ENCODE data around the gene ZNF41. TPM values are rescaled to one million over a fixed set of nuclear protein-coding genes. Genes with fewer than 3 reads are reported as not detected.
"Not testable (repeated sequence)": the region's sequence is repeated elsewhere in the genome, so short reads cannot be mapped to it uniquely, and the experiment has no call there.

Gene ZNF41
- total RNA-seq, 1 donor from 2014 or later: 2.4 TPM

DNA sequence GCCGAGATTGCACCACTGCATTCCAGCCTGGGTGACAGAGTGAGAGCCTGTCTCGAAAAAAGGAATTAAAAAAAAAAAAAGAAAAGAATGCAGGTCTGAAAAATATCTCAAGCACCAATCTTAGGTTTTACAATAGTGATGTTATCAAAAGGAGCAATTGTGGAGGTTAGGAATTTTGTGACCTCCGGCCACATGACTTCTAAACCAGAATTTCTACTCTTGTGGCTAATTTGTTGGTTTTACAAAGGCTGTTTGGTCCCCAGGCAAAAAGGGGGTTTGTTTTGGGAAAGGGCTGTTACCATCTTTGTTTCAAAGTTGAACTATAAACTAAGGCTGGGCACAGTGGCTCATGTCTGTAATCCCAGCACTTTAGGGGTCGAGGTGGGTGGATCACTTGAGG, 15.4 kb upstream of the ZNF41 start:
- DNase-seq (ENCODE audit: low read depth) (no peak), FAIRE-seq (no peak)
- TF ChIP-seq, protein P1, sequence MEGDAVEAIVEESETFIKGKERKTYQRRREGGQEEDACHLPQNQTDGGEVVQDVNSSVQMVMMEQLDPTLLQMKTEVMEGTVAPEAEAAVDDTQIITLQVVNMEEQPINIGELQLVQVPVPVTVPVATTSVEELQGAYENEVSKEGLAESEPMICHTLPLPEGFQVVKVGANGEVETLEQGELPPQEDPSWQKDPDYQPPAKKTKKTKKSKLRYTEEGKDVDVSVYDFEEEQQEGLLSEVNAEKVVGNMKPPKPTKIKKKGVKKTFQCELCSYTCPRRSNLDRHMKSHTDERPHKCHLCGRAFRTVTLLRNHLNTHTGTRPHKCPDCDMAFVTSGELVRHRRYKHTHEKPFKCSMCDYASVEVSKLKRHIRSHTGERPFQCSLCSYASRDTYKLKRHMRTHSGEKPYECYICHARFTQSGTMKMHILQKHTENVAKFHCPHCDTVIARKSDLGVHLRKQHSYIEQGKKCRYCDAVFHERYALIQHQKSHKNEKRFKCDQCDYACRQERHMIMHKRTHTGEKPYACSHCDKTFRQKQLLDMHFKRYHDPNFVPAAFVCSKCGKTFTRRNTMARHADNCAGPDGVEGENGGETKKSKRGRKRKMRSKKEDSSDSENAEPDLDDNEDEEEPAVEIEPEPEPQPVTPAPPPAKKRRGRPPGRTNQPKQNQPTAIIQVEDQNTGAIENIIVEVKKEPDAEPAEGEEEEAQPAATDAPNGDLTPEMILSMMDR (IDR thresholded peaks at IDR 0.05; ENCODE audit: insufficient read depth, low read length, severe bottlenecking): no peak
- Histone ChIP-seq H3K27me3 (ENCODE audit: control insufficient read depth, insufficient read depth, low read length) (no peaks in the 10 kb centered on the region), H3K36me3 (ENCODE audit: control insufficient read depth, insufficient read depth, low read length) (no peaks in the 10 kb centered on the region), H3K4me3 (ENCODE audit: low read depth, low read length) (no peak overlapping the region)

DNA sequence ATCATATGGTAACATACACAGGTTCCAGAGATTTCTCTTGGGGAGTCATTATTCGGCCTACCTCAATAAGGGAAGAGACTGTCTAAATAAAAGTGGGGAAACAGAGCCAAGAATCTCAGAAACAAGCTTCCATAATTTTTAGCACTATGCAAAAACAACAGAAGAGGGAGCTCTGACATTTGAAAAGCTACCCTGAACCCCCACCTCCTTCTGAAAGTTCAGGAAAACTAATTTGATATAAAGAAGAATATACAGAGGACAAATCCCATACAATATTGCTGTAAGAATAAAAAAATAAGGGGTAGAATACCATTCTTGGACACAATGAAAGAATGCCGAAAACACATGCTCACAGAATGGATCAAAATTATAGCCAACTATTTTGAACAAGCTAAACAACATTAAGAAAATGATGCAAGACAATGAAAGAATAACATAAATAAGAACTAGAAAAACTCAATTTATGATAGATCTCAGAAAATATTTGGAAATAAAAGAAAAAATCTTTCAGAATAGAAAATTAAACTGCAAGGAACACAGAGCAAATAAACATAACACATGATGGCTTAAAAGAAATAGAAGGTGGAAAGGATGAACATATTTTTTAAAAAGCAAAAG, 14.4 kb upstream of the ZNF41 start:
- Histone ChIP-seq H3K36me3 (ENCODE audit: control insufficient read depth, insufficient read depth, low read length) (no peaks in the 10 kb centered on the region), H3K4me3 (ENCODE audit: low read depth, low read length) (no peak overlapping the region), H3K27me3 (ENCODE audit: control insufficient read depth, insufficient read depth, low read length) (no peaks in the 10 kb centered on the region)
- FAIRE-seq (no peak), DNase-seq (ENCODE audit: low read depth) (no peak)
- TF ChIP-seq, protein P1 (IDR thresholded peaks at IDR 0.05; ENCODE audit: insufficient read depth, low read length, severe bottlenecking): peak; percentile 31

DNA sequence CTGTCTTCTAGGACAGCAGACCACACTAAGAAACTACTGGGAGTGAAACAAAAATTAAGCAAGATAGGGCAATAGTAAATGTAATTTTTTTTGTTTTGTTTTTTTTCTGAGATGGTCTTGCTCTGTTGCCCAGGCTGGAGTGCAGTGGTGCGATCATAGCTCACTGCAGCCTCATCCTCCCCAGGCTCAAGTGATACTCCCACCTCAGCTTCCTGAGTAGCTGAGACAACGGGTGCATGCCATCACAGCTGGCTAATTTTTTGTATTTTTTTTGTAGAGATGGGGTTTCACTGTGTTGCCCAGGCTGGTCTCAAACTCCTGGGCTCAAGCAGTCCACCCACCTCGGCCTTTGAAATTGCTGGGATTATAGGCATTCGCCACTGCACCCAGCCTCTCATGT, 9.1 kb upstream of the ZNF41 start:
- not testable (repeated sequence) for H3K4me3 ChIP-seq (ENCODE audit: low read depth, low read length); DNase-seq (ENCODE audit: low read depth); FAIRE-seq; H3K27me3 ChIP-seq (ENCODE audit: control insufficient read depth, insufficient read depth, low read length); H3K36me3 ChIP-seq (ENCODE audit: control insufficient read depth, insufficient read depth, low read length)

DNA sequence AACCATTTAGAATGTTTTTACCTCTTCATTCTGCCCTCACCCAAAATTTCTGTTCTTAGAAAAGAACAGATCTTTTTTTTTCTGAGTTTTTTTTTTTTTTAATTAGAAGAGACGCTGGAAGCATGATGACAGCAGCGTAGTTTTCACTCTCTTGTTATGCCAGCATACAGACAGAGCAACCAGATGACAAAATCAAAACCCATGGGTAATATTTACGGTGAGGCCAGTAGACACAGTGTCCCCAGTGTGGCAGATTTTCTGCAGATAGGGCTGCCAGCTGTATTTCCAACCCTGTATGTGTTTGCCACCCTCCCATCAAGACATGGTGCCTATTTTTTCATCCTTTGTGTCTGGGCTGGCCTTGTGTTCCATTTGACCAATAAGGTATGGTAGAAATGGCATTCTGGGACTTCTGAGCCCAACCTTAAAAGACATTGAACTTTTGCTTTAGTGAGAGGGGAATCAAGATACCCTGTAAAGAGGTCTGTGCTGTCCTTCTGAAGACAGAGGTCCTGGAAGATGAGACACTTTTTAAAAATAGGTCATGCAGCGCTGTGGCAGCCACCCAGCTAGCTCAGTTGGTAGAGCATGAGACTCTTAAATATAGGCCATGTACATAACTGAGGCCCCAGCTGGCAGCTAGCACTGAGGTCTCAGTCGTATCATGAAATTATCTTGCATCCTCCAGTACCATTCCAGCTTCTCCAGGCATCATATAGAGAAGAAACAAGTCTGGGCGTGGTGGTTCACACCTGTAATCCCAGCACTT, 6.7 kb upstream of the ZNF41 start:
- FAIRE-seq (no peak), DNase-seq (ENCODE audit: low read depth) (no peak)
- no peaks in the 10 kb centered on the region for H3K36me3 ChIP-seq (ENCODE audit: control insufficient read depth, insufficient read depth, low read length)
- TF ChIP-seq, protein P1 (IDR thresholded peaks at IDR 0.05; ENCODE audit: insufficient read depth, low read length, severe bottlenecking): no peak
- no peaks in the 10 kb centered on the region for H3K27me3 ChIP-seq (ENCODE audit: control insufficient read depth, insufficient read depth, low read length)
- H3K4me3 ChIP-seq (ENCODE audit: low read depth, low read length): no peak overlapping the region

DNA sequence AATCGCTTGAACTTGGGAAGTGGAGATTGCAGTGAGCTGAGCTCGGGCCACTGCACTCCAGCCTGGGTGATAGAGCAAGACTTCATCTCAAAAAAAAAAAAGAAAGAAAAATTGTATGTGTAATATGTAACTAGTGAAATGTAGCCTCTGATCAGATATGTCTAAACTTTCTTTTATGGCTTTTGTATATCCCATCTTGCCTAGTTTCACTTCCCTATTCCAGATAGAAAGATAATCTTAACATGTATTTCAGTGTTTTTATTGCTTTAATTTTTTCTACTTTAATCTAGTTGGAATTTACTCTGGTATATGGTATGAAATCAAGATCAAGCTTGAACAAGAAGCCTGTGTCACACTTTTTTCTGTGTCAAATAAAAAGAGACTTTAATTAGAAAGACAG, 1.9 kb upstream of the ZNF41 start:
- DNase-seq (ENCODE audit: low read depth) (no peak), FAIRE-seq (no peak)
- TF ChIP-seq, protein P1 (IDR thresholded peaks at IDR 0.05; ENCODE audit: insufficient read depth, low read length, severe bottlenecking): no peak
- Histone ChIP-seq H3K4me3 (ENCODE audit: low read depth, low read length) (no peak overlapping the region), H3K27me3 (ENCODE audit: control insufficient read depth, insufficient read depth, low read length) (no peaks in the 10 kb centered on the region), H3K36me3 (ENCODE audit: control insufficient read depth, insufficient read depth, low read length) (no peaks in the 10 kb centered on the region)

DNA sequence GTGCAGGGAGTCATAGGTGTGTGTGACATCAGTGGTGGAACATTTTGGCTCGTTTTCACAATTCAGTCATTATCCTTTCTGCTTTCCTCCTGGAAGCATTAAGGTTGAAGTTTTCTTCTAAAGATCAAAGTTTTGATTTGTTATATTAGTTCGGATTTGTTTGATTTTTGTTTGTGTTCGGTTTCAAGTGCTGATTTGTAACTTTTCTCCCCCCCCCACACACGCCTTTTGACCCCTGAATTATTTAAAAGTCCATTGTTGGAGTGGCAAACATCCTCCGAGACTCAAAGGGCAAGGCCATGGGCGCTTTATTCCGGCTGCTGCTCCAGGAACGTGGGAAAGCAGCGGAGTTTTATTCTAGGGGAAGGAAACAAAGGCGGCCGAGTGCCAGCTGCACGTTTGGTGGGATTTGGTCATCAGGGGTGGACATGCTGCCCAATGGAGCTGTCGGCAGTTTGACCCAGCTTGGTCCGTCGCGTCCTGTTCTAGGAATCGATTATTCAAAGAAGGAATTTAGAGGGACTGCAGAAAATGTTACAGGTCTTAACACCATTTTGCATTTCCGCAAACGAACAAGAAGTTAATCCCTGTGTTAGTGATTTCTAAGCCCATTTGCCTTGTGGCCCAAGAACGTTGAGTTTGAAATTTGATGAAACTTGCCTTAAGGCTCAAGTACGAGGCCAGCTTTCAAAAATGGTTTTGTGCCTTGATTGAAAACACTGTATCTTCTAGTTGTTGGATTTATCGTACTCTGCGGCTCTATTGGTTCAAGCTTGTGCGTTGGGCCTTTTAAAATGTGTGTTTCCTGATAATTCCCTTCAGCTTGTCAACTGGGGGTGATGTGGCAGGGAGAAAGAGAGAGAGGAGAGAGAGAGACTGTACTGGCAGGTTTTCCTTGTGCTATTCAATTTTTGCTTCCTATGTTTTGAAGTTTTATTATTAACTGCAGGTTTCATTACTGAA, 565 bp upstream of the ZNF41 start:
- H3K4me3 ChIP-seq (ENCODE audit: low read depth, low read length): peak overlapping the region; percentile 64
- TF ChIP-seq, protein P1 (IDR thresholded peaks at IDR 0.05; ENCODE audit: insufficient read depth, low read length, severe bottlenecking): no peak
- H3K27me3 ChIP-seq (ENCODE audit: control insufficient read depth, insufficient read depth, low read length): no peaks in the 10 kb centered on the region
- FAIRE-seq (no peak), DNase-seq (ENCODE audit: low read depth) (no peak)
- no peaks in the 10 kb centered on the region for H3K36me3 ChIP-seq (ENCODE audit: control insufficient read depth, insufficient read depth, low read length)

Measured in bronchial epithelial cell (primary cell).